HL-60 (cell line): ENCODE data around the gene TTC29.
"Not testable (repeated sequence)": the region's sequence is repeated elsewhere in the genome, so short reads cannot be mapped to it uniquely, and the experiment has no call there.

Source experiments
- DNase-seq, 2 experiments: peaks; one replicate each; pipeline ENCODE4 v3.0.0-alpha.2; 2010 to 2020; ENCODE audit warnings: low read depth in 1 of 2, low spot score in 1 of 2
- H3K27ac ChIP-seq: fragments of 250-450 bp; sonication (Bioruptor Pico); replicated peaks from 2 replicates; pipeline ENCODE4 v1.5.1; 2020; ENCODE audit warnings: mild to moderate bottlenecking, moderate library complexity
- H3K27me3 ChIP-seq: fragments of 250-450 bp; sonication (Bioruptor Pico); 2 replicates; pipeline ENCODE4 v1.5.1; 2021; ENCODE audit warnings: mild to moderate bottlenecking, moderate library complexity; ENCODE audit not compliant: insufficient read depth, poor library complexity, severe bottlenecking
- H3K4me3 ChIP-seq: replicated peaks from 2 replicates; pipeline ENCODE4 v1.5.1; 2011; ENCODE audit warnings: mild to moderate bottlenecking, control low read depth, low read length; ENCODE audit not compliant: insufficient read depth
- GABPA ChIP-seq: IDR thresholded peaks from 2 replicates; pipeline ENCODE4 v1.6.1; 2012; ENCODE audit warnings: low read depth
- POLR2AphosphoS5 ChIP-seq: IDR thresholded peaks from 2 replicates; pipeline ENCODE4 v1.6.1; 2012; ENCODE audit warnings: low read depth
- SPI1 ChIP-seq: IDR thresholded peaks from 2 replicates; pipeline ENCODE4 v1.6.1; 2012; ENCODE audit warnings: low read depth, mild to moderate bottlenecking, borderline replicate concordance
- TF ChIP-seq, protein P1 (sequence below): IDR thresholded peaks from one replicate; pipeline ENCODE4 v1.5.1; 2011; ENCODE audit warnings: low read length, control low read depth, inconsistent platforms; ENCODE audit not compliant: insufficient read depth
- TF ChIP-seq, protein P2 (sequence below): IDR thresholded peaks from 2 replicates; pipeline ENCODE4 v1.6.1; 2012; ENCODE audit warnings: low read depth; ENCODE audit not compliant: insufficient replicate concordance

Gene TTC29

DNA sequence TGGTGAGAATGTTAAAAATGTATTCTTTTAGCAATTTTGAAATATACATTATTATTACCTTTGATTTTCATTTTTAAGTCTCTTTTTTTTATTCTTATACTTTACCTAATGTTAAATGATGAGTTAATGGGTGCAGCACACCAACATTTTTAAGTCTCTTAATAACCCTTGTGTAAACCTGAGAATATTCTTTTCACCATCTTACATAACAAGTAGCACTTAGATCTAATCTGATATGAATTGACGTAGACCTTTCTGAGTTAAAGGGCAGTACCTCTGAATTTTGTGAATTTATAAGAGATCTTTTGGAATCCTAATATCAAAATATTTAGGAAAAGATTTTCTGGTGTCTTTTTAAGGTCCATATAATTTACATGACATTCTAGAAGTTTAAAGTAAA is 110.6 kb downstream of the TTC29 start:
- DNase-seq: no peak
- TF ChIP-seq POLR2AphosphoS5 (no peak), SPI1 (no peak), GABPA (no peak)
- TF ChIP-seq, protein P1, sequence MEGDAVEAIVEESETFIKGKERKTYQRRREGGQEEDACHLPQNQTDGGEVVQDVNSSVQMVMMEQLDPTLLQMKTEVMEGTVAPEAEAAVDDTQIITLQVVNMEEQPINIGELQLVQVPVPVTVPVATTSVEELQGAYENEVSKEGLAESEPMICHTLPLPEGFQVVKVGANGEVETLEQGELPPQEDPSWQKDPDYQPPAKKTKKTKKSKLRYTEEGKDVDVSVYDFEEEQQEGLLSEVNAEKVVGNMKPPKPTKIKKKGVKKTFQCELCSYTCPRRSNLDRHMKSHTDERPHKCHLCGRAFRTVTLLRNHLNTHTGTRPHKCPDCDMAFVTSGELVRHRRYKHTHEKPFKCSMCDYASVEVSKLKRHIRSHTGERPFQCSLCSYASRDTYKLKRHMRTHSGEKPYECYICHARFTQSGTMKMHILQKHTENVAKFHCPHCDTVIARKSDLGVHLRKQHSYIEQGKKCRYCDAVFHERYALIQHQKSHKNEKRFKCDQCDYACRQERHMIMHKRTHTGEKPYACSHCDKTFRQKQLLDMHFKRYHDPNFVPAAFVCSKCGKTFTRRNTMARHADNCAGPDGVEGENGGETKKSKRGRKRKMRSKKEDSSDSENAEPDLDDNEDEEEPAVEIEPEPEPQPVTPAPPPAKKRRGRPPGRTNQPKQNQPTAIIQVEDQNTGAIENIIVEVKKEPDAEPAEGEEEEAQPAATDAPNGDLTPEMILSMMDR: no peak
- TF ChIP-seq, protein P2, sequence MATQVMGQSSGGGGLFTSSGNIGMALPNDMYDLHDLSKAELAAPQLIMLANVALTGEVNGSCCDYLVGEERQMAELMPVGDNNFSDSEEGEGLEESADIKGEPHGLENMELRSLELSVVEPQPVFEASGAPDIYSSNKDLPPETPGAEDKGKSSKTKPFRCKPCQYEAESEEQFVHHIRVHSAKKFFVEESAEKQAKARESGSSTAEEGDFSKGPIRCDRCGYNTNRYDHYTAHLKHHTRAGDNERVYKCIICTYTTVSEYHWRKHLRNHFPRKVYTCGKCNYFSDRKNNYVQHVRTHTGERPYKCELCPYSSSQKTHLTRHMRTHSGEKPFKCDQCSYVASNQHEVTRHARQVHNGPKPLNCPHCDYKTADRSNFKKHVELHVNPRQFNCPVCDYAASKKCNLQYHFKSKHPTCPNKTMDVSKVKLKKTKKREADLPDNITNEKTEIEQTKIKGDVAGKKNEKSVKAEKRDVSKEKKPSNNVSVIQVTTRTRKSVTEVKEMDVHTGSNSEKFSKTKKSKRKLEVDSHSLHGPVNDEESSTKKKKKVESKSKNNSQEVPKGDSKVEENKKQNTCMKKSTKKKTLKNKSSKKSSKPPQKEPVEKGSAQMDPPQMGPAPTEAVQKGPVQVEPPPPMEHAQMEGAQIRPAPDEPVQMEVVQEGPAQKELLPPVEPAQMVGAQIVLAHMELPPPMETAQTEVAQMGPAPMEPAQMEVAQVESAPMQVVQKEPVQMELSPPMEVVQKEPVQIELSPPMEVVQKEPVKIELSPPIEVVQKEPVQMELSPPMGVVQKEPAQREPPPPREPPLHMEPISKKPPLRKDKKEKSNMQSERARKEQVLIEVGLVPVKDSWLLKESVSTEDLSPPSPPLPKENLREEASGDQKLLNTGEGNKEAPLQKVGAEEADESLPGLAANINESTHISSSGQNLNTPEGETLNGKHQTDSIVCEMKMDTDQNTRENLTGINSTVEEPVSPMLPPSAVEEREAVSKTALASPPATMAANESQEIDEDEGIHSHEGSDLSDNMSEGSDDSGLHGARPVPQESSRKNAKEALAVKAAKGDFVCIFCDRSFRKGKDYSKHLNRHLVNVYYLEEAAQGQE: no peak
- no peak overlapping the region for H3K27ac ChIP-seq

DNA sequence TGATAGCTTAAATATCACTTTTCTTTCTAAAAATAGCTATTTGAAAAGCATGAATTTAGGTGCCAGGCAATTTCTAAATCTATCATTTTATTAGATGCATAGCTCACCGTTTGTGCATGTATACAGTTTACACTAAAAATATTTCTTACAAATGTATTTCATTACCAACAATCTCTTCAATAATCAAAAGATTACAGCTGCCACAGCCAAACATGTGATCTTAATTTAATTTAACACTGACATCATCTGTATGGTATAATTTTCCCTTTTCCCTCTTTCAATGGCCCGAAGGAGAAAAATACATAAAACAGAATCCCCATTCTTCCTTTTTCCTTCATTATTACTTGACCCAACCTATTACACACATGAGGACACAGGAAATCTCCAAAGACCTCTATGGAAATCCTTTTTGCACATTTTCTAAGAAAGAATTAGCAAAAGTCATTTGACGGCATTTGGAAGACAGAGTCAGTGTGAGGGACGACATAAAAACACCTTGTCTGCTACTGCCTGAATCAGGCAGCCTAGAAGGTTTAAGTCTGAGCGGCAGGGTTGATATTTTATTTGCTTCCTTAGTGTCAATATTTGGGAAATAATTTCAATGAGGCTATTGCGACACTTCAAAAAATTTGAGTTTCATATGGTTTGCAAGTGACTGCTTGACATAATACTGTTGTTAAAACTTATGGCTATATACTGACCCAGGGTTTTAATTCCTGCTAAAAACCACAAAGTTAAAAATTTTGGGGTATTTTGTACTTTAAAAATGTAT is 111.2 kb downstream of the TTC29 start:
- DNase-seq: no peak
- TF ChIP-seq GABPA (no peak), SPI1 (no peak), POLR2AphosphoS5 (no peak)
- TF ChIP-seq, protein P2: no peak
- TF ChIP-seq, protein P1: no peak
- no peak overlapping the region for H3K27ac ChIP-seq
- H3K27me3 ChIP-seq: peaks cover 2% of the 10 kb centered on the region
- H3K4me3 ChIP-seq: no peak overlapping the region

More for the DNA sequence above, 110.6 kb downstream of the TTC29 start:
- Histone ChIP-seq H3K4me3 (no peak overlapping the region), H3K27me3 (peaks cover 2% of the 10 kb centered on the region)

GRCh38 chr4:146833530-146833929 is 112.1 kb downstream of the TTC29 start:
- TF ChIP-seq, protein P1: no peak
- TF ChIP-seq GABPA (no peak), SPI1 (no peak), POLR2AphosphoS5 (no peak)
- TF ChIP-seq, protein P2: no peak

DNA sequence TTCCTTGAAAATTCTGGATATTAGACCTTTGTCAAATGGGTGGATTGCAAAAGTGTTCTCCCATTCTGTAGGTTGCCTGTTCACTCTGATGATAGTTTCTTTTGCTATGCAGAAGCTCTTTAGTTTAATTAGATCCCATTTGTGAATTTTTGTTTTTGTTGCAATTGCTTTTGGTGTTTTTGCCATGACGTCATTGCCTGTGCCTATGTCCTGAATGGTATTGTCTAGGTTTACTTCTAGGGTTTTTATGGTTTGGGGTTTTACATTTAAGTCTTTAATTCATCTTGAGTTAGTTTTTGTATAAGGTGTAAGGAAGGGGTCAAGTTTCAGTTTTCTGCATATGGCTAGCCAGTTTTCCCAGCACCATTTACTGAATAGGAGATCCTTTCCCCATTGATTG is 122.7 kb downstream of the TTC29 start:
- H3K27ac ChIP-seq, DNase-seq, H3K27me3 ChIP-seq, H3K4me3 ChIP-seq: not testable (repeated sequence)

More at GRCh38 chr4:146833530-146833929, 112.1 kb downstream of the TTC29 start:
- Histone ChIP-seq H3K27me3 (peaks cover 2% of the 10 kb centered on the region), H3K27ac (no peak overlapping the region), H3K4me3 (no peak overlapping the region)
- DNase-seq: no peak
